T-helper 1 cell treated with Interleukin-12 subunit alpha and Interleukin-12 subunit beta and Interleukin-4 antibody, amounts not matched to agents 30 μg/mL and 1 μg/mL, for 36 hours (primary cell): ENCODE results near the gene HHIPL1.

Experiments used
- H3K27ac Mint-ChIP-seq: one replicate; pipeline ENCODE4 v1.8.0; 2021; ENCODE audit warnings: mild to moderate bottlenecking, mixed read lengths
- H3K27me3 Mint-ChIP-seq: one replicate; pipeline ENCODE4 v1.8.0; 2021; ENCODE audit warnings: low read depth, mixed read lengths
- H3K36me3 Mint-ChIP-seq: one replicate; pipeline ENCODE4 v1.8.0; 2021; ENCODE audit warnings: low read depth, mixed read lengths
- H3K4me1 Mint-ChIP-seq: one replicate; pipeline ENCODE4 v1.8.0; 2021; ENCODE audit warnings: low read depth, mixed read lengths
- H3K4me3 Mint-ChIP-seq: one replicate; pipeline ENCODE4 v1.8.0; 2021; ENCODE audit warnings: mild to moderate bottlenecking, moderate library complexity, mixed read lengths
- H3K9me3 Mint-ChIP-seq: one replicate; pipeline ENCODE4 v1.8.0; 2021; ENCODE audit warnings: mixed read lengths

HHIPL1 gene

GRCh38 chr14:99621948-99622347, 23.0 kb upstream of the HHIPL1 start:
- Mint-ChIP-seq H3K4me1 (peaks cover 2% of the 10 kb centered on the region), H3K4me3 (no peak overlapping the region), H3K9me3 (no peaks in the 10 kb centered on the region), H3K27me3 (peaks cover 3% of the 10 kb centered on the region), H3K36me3 (no peaks in the 10 kb centered on the region), H3K27ac (no peak overlapping the region)

DNA sequence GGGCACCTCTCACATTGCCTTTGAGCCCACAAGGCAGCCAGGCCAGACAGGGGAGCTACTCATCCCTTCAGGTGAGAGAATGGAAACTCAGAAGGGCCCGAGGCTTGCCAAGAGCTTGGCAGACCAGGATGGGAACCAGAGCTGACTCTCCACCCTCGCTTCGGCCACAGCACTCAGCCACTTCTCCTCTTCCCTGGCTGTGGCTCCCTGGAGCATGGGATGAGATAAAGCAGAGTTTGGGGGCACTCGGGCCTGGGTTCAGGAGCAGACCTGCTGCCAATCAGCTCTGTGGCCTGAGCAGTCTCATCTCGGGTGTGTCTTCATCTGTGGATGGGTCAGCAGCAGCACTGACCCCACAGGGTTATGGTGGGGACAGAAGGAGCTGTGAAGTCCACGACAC, 20.9 kb upstream of the HHIPL1 start:
- no peaks in the 10 kb centered on the region for H3K9me3 Mint-ChIP-seq
- no peaks in the 10 kb centered on the region for H3K36me3 Mint-ChIP-seq
- no peak overlapping the region for H3K27ac Mint-ChIP-seq
- H3K27me3 Mint-ChIP-seq = peaks cover 5% of the 10 kb centered on the region
- H3K4me3 Mint-ChIP-seq = no peak overlapping the region
- H3K4me1 Mint-ChIP-seq = peaks cover 3% of the 10 kb centered on the region

DNA sequence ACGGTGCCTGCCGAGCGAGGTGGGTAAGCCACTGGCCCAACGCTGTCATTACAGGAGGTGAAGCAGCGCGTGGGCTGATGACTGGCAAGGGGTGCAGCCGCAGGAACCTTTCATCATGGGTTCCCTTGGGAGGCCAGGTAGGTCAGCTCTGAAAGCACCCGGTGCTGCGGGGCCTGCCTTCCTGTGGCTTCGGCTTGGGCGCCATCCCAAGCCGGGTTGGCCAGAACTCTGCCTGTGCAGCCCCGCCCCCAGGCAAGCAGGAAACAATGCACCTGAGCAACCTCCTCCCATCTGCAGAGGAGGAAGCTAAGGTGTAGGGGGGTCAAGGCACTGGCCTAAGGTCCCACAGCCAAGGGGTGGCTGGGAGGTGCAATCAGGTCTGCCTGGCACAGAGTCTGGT, 20.0 kb upstream of the HHIPL1 start:
- Mint-ChIP-seq H3K4me1 (peaks cover 2% of the 10 kb centered on the region), H3K36me3 (no peaks in the 10 kb centered on the region), H3K9me3 (no peaks in the 10 kb centered on the region), H3K27me3 (peaks cover 5% of the 10 kb centered on the region), H3K4me3 (no peak overlapping the region), H3K27ac (no peak overlapping the region)

GRCh38 chr14:99625476-99625875, 19.5 kb upstream of the HHIPL1 start:
- Mint-ChIP-seq H3K27ac (no peak overlapping the region), H3K9me3 (no peaks in the 10 kb centered on the region), H3K4me3 (no peak overlapping the region), H3K27me3 (peaks cover 5% of the 10 kb centered on the region), H3K36me3 (no peaks in the 10 kb centered on the region), H3K4me1 (peaks cover 2% of the 10 kb centered on the region)

GRCh38 chr14:99626041-99626648, 18.8 kb upstream of the HHIPL1 start:
- Mint-ChIP-seq H3K4me1 (peaks cover 2% of the 10 kb centered on the region), H3K27me3 (peaks cover 5% of the 10 kb centered on the region), H3K27ac (no peak overlapping the region)

DNA sequence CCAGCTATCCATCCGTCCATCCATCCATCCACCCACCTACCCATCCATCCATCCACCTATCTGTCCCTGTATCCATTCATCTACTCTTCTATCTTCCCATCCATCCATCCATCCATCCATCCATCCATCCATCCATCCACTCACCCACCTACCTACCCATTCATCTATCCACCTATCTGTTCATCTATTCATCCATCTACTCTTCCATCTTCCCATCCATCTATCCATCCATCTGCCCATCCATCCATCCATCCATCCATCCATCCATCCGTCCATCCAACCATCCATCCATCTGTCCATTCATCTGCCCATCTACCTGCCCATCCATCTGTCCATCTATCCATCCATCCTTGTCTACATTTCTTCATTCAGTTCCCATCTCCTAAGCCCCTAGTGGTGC, 17.8 kb upstream of the HHIPL1 start:
- peaks cover 5% of the 10 kb centered on the region for H3K27me3 Mint-ChIP-seq
- no peak overlapping the region for H3K27ac Mint-ChIP-seq
- no peaks in the 10 kb centered on the region for H3K9me3 Mint-ChIP-seq
- no peak overlapping the region for H3K4me3 Mint-ChIP-seq
- no peaks in the 10 kb centered on the region for H3K36me3 Mint-ChIP-seq
- H3K4me1 Mint-ChIP-seq = peaks cover 2% of the 10 kb centered on the region

More at GRCh38 chr14:99626041-99626648, 18.8 kb upstream of the HHIPL1 start:
- Mint-ChIP-seq H3K4me3 (no peak overlapping the region), H3K9me3 (no peaks in the 10 kb centered on the region), H3K36me3 (no peaks in the 10 kb centered on the region)

- Mint-ChIP-seq H3K4me1 (peaks cover 2% of the 10 kb centered on the region), H3K27ac (no peak overlapping the region), H3K9me3 (no peaks in the 10 kb centered on the region), H3K27me3 (peaks cover 5% of the 10 kb centered on the region), H3K4me3 (no peak overlapping the region), H3K36me3 (no peaks in the 10 kb centered on the region)
These were observed 17.2 kb upstream of the HHIPL1 start for GRCh38 chr14:99627510-99628381.

- Mint-ChIP-seq H3K27ac (no peak overlapping the region), H3K36me3 (no peaks in the 10 kb centered on the region), H3K27me3 (peaks cover 5% of the 10 kb centered on the region), H3K9me3 (no peaks in the 10 kb centered on the region), H3K4me1 (peaks cover 2% of the 10 kb centered on the region), H3K4me3 (no peak overlapping the region)
These were observed 15.9 kb upstream of the HHIPL1 start for GRCh38 chr14:99628887-99629618.

- Mint-ChIP-seq H3K27me3 (peaks cover 5% of the 10 kb centered on the region), H3K27ac (no peak overlapping the region), H3K4me1 (peaks cover 2% of the 10 kb centered on the region), H3K36me3 (no peaks in the 10 kb centered on the region), H3K4me3 (no peak overlapping the region), H3K9me3 (no peaks in the 10 kb centered on the region)
These were observed 14.7 kb upstream of the HHIPL1 start for GRCh38 chr14:99630202-99630601.

GRCh38 chr14:99632410-99633035, 12.4 kb upstream of the HHIPL1 start:
- Mint-ChIP-seq H3K4me3 (no peak overlapping the region), H3K4me1 (peaks cover 4% of the 10 kb centered on the region), H3K27me3 (peaks cover 4% of the 10 kb centered on the region), H3K9me3 (no peaks in the 10 kb centered on the region), H3K27ac (no peak overlapping the region), H3K36me3 (no peaks in the 10 kb centered on the region)

GRCh38 chr14:99633141-99633540, 11.8 kb upstream of the HHIPL1 start:
- no peaks in the 10 kb centered on the region for H3K27me3 Mint-ChIP-seq
- H3K9me3 Mint-ChIP-seq = no peaks in the 10 kb centered on the region
- no peaks in the 10 kb centered on the region for H3K36me3 Mint-ChIP-seq
- H3K4me1 Mint-ChIP-seq = peaks cover 4% of the 10 kb centered on the region
- no peak overlapping the region for H3K4me3 Mint-ChIP-seq
- no peak overlapping the region for H3K27ac Mint-ChIP-seq

DNA sequence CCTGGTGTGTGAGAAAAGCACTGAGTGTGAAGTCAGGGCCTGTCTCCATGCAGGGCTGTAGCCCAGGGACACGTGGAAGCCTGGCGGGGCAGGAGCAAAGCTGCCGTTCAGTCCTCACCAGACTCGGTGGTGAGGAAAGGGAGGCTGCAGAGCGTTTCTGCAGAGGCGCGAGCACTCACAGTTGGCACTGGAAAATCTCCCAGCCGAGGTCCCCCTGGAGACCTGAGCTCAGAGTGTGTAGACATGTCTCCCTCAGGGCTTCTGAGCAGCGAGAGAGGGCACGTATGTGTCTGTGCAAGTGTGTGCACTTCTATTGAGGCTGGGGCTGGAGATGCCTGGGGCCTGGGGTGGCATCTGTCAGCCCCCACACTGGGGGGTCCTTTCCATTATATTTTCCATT, 11.0 kb upstream of the HHIPL1 start:
- H3K4me1 Mint-ChIP-seq = peaks cover 4% of the 10 kb centered on the region
- no peaks in the 10 kb centered on the region for H3K9me3 Mint-ChIP-seq
- no peak overlapping the region for H3K27ac Mint-ChIP-seq
- no peaks in the 10 kb centered on the region for H3K27me3 Mint-ChIP-seq
- H3K4me3 Mint-ChIP-seq = no peak overlapping the region
- H3K36me3 Mint-ChIP-seq = no peaks in the 10 kb centered on the region

DNA sequence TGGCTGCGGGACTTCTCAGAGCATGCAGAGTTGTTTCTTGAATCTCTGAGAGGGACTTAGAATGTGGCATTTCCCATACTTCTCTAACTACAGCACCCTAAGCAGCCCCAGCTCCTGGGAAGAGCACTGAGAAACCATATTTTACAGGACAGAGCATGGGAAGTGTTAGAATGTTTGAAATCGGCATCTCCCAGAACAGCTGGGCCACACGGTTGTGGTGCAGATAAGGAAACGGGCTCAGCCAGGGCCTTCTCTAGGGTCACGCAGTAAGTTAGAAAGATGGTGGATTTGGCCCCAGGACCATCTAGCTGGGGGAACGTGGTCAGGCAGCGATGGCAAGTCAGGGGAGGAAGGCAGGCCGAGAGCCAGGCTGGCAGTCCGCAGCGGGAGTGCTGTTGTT, 10.5 kb upstream of the HHIPL1 start:
- H3K4me1 Mint-ChIP-seq = peaks cover 2% of the 10 kb centered on the region
- no peaks in the 10 kb centered on the region for H3K36me3 Mint-ChIP-seq
- H3K27ac Mint-ChIP-seq = no peak overlapping the region
- no peak overlapping the region for H3K4me3 Mint-ChIP-seq
- H3K9me3 Mint-ChIP-seq = no peaks in the 10 kb centered on the region
- no peaks in the 10 kb centered on the region for H3K27me3 Mint-ChIP-seq

- Mint-ChIP-seq H3K4me1 (peaks cover 2% of the 10 kb centered on the region), H3K36me3 (no peaks in the 10 kb centered on the region), H3K4me3 (no peak overlapping the region), H3K27ac (no peak overlapping the region), H3K9me3 (no peaks in the 10 kb centered on the region), H3K27me3 (no peaks in the 10 kb centered on the region)
These were observed 9.8 kb upstream of the HHIPL1 start for GRCh38 chr14:99635116-99635515.
